Sigmoid colon (tissue), 7 donors: ENCODE results near the gene TCEANC. TPM values are rescaled to one million over a fixed set of nuclear protein-coding genes. Genes with fewer than 3 reads are reported as not detected.

Experiments
- DNase-seq: peaks from one replicate; pipeline ENCODE4 v3.0.0-alpha.2; 2019
- H3K27ac ChIP-seq, 4 donors: fragments of 200-600 bp; sonication (generic); one replicate each; pipeline ENCODE4 v1.5.1; 2016 to 2019; ENCODE audit warnings: mild to moderate bottlenecking in 1 of 4
- H3K27me3 ChIP-seq, 3 donors: fragments of 200-600 bp; sonication (generic); one replicate each; pipeline ENCODE4 v1.5.1; 2019; ENCODE audit warnings: mild to moderate bottlenecking in 1 of 3
- H3K36me3 ChIP-seq, 4 donors: fragments of 200-600 bp; sonication (generic); one replicate each; pipeline ENCODE4 v1.5.1; 2016 to 2019
- H3K4me1 ChIP-seq, 4 donors: fragments of 200-600 bp; sonication (generic); one replicate each; pipeline ENCODE4 v1.5.1; 2017 to 2019
- H3K4me3 ChIP-seq, 4 donors: fragments of 200-600 bp; sonication (generic); one replicate each; pipeline ENCODE4 v1.5.1; 2017 to 2019; ENCODE audit warnings: mild to moderate bottlenecking in 2 of 4, moderate library complexity in 1 of 4
- H3K9me3 ChIP-seq, 4 donors: fragments of 200-600 bp in 3 of 4; sonication (generic) in 3 of 4; one replicate each; pipeline versions ENCODE4 v1.5.1 to v1.6.1; 2013 to 2019
- EP300 ChIP-seq, 4 donors: sonication (generic); formaldehyde crosslinking; IDR thresholded peaks; one replicate each; pipeline ENCODE4 v1.6.1; 2017; ENCODE audit warnings: antibody characterized with exemption in 4 of 4
- POLR2A ChIP-seq, 2 donors: fragments of 450-650 bp; IDR thresholded peaks; one replicate each; pipeline ENCODE4 v1.6.1; 2016; ENCODE audit warnings: antibody characterized with exemption in 2 of 2, mild to moderate bottlenecking in 2 of 2, moderate library complexity in 2 of 2
- POLR2AphosphoS5 ChIP-seq, 4 donors: sonication (generic); formaldehyde crosslinking; IDR thresholded peaks; one replicate each; pipeline ENCODE4 v1.6.1; 2017; ENCODE audit warnings: antibody characterized with exemption in 4 of 4
- WGBS, 2 donors: extraction: QIAGEN DNeasy Blood & Tissue Kit; methylation state at CpG; one replicate each; pipeline ENCODE4 v1.1.7; 2013; 5-methylcytosine and 5-hydroxymethylcytosine counted together
- intact Hi-C: fragments of 100-400 bp; cut with DNase I; formaldehyde crosslinking; loops from one replicate; pipeline ENCODE4 v1.15.1; 2023
- polyA plus RNA-seq, 3 donors: library from polyadenylated mRNA; stranded (reverse); fragments of 200-250 nt; gene quantifications; one replicate each; pipeline ENCODE4 v1.2.3, GENCODE V29; 2013
- total RNA-seq, 4 donors: library from RNA; depleted of rRNA; stranded (reverse); fragments of >200 nt; gene quantifications; one replicate each; pipeline ENCODE4 v1.1.0, GENCODE V29; 2016
- TF ChIP-seq, protein P1 (sequence below), 4 experiments: fragments of 450-650 bp in 3 of 4; fragments of 200-600 bp in 1 of 4; IDR thresholded peaks; one replicate each; pipeline ENCODE4 v1.5.1; 2016 to 2019; ENCODE audit warnings: antibody characterized with exemption in 4 of 4, mild to moderate bottlenecking in 3 of 4, moderate library complexity in 2 of 4
- donor health status: healthy with polysubstance abuse.
- donor health status: Bipolar disorder and iron deficiency.
- donor health status: healthy.

The TCEANC gene
- total and polyA plus RNA-seq, 7 donors: 1.2 to 8.7 (median 2.6) TPM

- Histone ChIP-seq H3K4me3 (no peak overlapping the region), H3K36me3 (no peaks in the 10 kb centered on the region), H3K27me3 (no peaks in the 10 kb centered on the region), H3K9me3 (no peaks in the 10 kb centered on the region), H3K27ac (no peak overlapping the region), H3K4me1 (peaks cover 0 to 44% (median 22%) of the 10 kb centered on the region in 4 donors)
- 78 to 88% methylated on average over 2 of the region's 2 CpGs for WGBS, 2 donors
- intact Hi-C loops: no loop called here
- DNase-seq: no peak
- TF ChIP-seq EP300 (IDR thresholded peaks at IDR 0.05) (no peak), POLR2A (IDR thresholded peaks at IDR 0.05) (no peak), POLR2AphosphoS5 (IDR thresholded peaks at IDR 0.05) (no peak)
- TF ChIP-seq, protein P1, sequence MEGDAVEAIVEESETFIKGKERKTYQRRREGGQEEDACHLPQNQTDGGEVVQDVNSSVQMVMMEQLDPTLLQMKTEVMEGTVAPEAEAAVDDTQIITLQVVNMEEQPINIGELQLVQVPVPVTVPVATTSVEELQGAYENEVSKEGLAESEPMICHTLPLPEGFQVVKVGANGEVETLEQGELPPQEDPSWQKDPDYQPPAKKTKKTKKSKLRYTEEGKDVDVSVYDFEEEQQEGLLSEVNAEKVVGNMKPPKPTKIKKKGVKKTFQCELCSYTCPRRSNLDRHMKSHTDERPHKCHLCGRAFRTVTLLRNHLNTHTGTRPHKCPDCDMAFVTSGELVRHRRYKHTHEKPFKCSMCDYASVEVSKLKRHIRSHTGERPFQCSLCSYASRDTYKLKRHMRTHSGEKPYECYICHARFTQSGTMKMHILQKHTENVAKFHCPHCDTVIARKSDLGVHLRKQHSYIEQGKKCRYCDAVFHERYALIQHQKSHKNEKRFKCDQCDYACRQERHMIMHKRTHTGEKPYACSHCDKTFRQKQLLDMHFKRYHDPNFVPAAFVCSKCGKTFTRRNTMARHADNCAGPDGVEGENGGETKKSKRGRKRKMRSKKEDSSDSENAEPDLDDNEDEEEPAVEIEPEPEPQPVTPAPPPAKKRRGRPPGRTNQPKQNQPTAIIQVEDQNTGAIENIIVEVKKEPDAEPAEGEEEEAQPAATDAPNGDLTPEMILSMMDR (IDR thresholded peaks at IDR 0.05): no peak
These were observed 44.5 kb downstream of the TCEANC start for GRCh38 chrX:13697455-13697854.

DNA sequence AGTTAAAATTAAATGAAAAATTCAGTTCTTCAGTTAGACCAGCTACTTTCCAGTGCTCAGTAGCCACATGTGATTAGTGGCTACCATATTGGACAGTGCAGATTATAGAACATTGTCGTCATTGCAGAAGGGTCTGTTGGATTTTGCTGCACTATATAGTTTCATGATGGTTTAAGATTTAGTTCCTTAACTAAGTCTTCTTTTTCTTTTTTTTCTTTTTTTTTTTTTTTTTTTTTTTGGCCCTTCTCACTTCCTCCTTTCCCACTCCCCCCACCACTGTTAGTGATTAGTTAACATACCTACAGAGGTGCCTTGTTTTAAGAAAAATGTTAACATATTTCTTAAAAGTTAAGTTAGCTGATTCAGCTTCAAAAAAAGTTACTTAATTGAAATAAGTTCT is 45.0 kb downstream of the TCEANC start:
- WGBS, 2 donors: 76 to 97% methylated on average over 1 of the region's 1 CpG
- peaks cover 0 to 43% (median 19%) of the 10 kb centered on the region in 4 donors for H3K4me1 ChIP-seq
- H3K27me3 ChIP-seq: no peaks in the 10 kb centered on the region
- no peak overlapping the region for H3K4me3 ChIP-seq
- no peaks in the 10 kb centered on the region for H3K9me3 ChIP-seq
- TF ChIP-seq POLR2AphosphoS5 (IDR thresholded peaks at IDR 0.05) (no peak), POLR2A (IDR thresholded peaks at IDR 0.05) (no peak), EP300 (IDR thresholded peaks at IDR 0.05) (no peak)
- TF ChIP-seq, protein P1 (IDR thresholded peaks at IDR 0.05): no peak
- H3K36me3 ChIP-seq: no peaks in the 10 kb centered on the region
- intact Hi-C loops: no loop called here
- no peak overlapping the region for H3K27ac ChIP-seq
- DNase-seq: no peak

DNA sequence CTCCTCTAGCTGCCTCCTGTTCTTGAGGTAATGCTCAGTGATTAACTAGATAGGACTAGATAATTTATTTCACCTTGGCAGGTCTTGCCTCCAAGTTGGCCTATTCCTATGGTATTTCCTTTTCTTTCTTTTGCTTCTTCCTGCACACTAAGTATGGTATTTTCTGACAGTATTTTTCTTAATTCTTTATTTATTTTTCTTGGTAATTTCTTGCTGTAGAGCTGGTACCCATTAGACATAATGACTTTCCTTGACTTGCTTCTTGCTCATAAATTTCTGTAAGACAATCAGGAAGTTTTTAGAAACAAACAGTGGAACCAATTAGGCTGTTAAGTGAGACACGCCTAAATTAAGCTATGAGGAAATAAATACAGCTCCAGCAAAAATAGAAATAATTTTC is 45.5 kb downstream of the TCEANC start:
- DNase-seq: no peak

GRCh38 chrX:13699183-13699826 is 46.4 kb downstream of the TCEANC start:
- TF ChIP-seq POLR2A (IDR thresholded peaks at IDR 0.05): no peak
- TF ChIP-seq, protein P1 (IDR thresholded peaks at IDR 0.05): no peak
- no peak for TF ChIP-seq POLR2AphosphoS5 (IDR thresholded peaks at IDR 0.05)
- no peak for TF ChIP-seq EP300 (IDR thresholded peaks at IDR 0.05)
- Histone ChIP-seq H3K4me1 (peaks cover 0 to 44% (median 14%) of the 10 kb centered on the region in 4 donors), H3K36me3 (no peaks in the 10 kb centered on the region), H3K27ac (no peak overlapping the region), H3K27me3 (no peaks in the 10 kb centered on the region), H3K4me3 (no peak overlapping the region), H3K9me3 (no peaks in the 10 kb centered on the region)
- 26 to 58% methylated on average over 7 of the region's 7 CpGs for WGBS, 2 donors
- intact Hi-C loops: no loop called here
- no peak for DNase-seq

More for the DNA sequence above, 45.5 kb downstream of the TCEANC start:
- Histone ChIP-seq H3K36me3 (no peaks in the 10 kb centered on the region), H3K27ac (no peak overlapping the region), H3K9me3 (no peaks in the 10 kb centered on the region), H3K4me1 (peaks cover 0 to 44% (median 19%) of the 10 kb centered on the region in 4 donors), H3K4me3 (no peak overlapping the region), H3K27me3 (no peaks in the 10 kb centered on the region)
- TF ChIP-seq EP300 (IDR thresholded peaks at IDR 0.05): no peak
- TF ChIP-seq, protein P1 (IDR thresholded peaks at IDR 0.05): no peak
- intact Hi-C loops: no loop called here
- WGBS, 2 donors: 11 to 26% methylated on average over 1 of the region's 1 CpG

- Histone ChIP-seq H3K27ac (no peak overlapping the region), H3K27me3 (no peaks in the 10 kb centered on the region), H3K4me1 (peaks cover 0 to 33% (median 7%) of the 10 kb centered on the region in 4 donors), H3K4me3 (no peak overlapping the region), H3K36me3 (no peaks in the 10 kb centered on the region), H3K9me3 (no peaks in the 10 kb centered on the region)
- no peak for TF ChIP-seq EP300 (IDR thresholded peaks at IDR 0.05)
- TF ChIP-seq POLR2A (IDR thresholded peaks at IDR 0.05): no peak
- TF ChIP-seq, protein P1 (IDR thresholded peaks at IDR 0.05): no peak
- no peak for TF ChIP-seq POLR2AphosphoS5 (IDR thresholded peaks at IDR 0.05)
- DNase-seq: no peak
- WGBS, 2 donors: 68 to 79% methylated on average over 4 of the region's 4 CpGs
- intact Hi-C loops: no loop called here
These were observed 47.4 kb downstream of the TCEANC start for GRCh38 chrX:13700380-13700779.
